Measurements from ENCODE around the gene ZNF799.
"Not testable (repeated sequence)": the region's sequence is repeated elsewhere in the genome, so short reads cannot be mapped to it uniquely, and the experiment has no call there.

ZNF799 gene

DNA sequence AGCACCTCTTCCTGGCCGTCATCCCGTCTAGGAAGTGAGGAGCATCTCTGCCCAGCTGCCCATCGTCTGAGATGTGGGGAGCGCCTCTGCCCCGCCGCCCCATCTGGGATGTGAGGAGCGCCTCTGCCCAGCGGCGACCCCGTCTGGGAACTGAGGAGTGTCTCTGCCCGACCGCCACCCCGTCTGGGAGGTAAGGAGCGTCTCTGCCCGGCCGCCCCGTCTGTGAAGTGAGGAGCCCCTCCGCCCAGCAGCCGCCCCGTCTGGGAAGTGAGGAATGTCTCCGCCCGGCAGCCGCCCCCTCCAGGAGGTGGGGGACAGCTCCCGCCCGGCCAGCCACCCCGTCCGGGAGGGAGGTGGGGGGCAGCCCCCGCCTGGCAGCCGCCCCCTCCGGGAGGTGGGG is 38.8 kb downstream of the ZNF799 start:
- DNase-seq (ENCODE audit: low read depth): not testable (repeated sequence)

GRCh38 chr19:12353375-12353774 is 47.7 kb downstream of the ZNF799 start:
- no peak for DNase-seq (ENCODE audit: low read depth)

GRCh38 chr19:12350890-12351197 is 50.2 kb downstream of the ZNF799 start:
- DNase-seq (ENCODE audit: low read depth): no peak

GRCh38 chr19:12350185-12350889 is 50.7 kb downstream of the ZNF799 start:
- no peak for DNase-seq (ENCODE audit: low read depth)

GRCh38 chr19:12346896-12347295 is 54.2 kb downstream of the ZNF799 start:
- DNase-seq (ENCODE audit: low read depth): no peak

- DNase-seq (ENCODE audit: low read depth): no peak
These were observed 55.9 kb downstream of the ZNF799 start for GRCh38 chr19:12345197-12345596.

Data from EH (cell line).